Neural cell (in vitro differentiated cells): Measurements from ENCODE around the gene EHD1. TPM values are rescaled to one million over a fixed set of nuclear protein-coding genes. Genes with fewer than 3 reads are reported as not detected.

Source experiments
- H2AFZ ChIP-seq: fragments of 200-600, 300-800 bp; sonication (generic), shearing (Covaris generic); 2 replicates; pipeline ENCODE4 v1.6.0; 2014; ENCODE audit warnings: low read depth, mild to moderate bottlenecking, antibody characterized with exemption, low read length, moderate library complexity
- H3F3A ChIP-seq: fragments of 200-600 bp; shearing (Covaris generic); 2 replicates; pipeline ENCODE4 v1.6.1; 2016; ENCODE audit warnings: mild to moderate bottlenecking, moderate library complexity, mixed read lengths, antibody characterized with exemption, low read length; ENCODE audit not compliant: insufficient read depth, poor library complexity, severe bottlenecking
- H3K27ac ChIP-seq: fragments of 200-600, 300-800 bp; sonication (generic), shearing (Covaris generic); 2 replicates; pipeline ENCODE4 v1.5.1; 2014; ENCODE audit warnings: mild to moderate bottlenecking, low read length, moderate library complexity
- H3K27me3 ChIP-seq: fragments of 300-800, 200-600 bp; sonication (generic), shearing (Covaris generic); 2 replicates; pipeline ENCODE4 v1.6.0; 2014; ENCODE audit warnings: mild to moderate bottlenecking, low read depth, low read length, moderate library complexity; ENCODE audit not compliant: insufficient read depth
- H3K36me3 ChIP-seq: fragments of 300-800, 200-600 bp; sonication (generic), shearing (Covaris generic); 2 replicates; pipeline ENCODE4 v1.5.1; 2014; ENCODE audit warnings: mild to moderate bottlenecking, antibody characterized with exemption, low read length, moderate library complexity; ENCODE audit not compliant: insufficient read depth
- H3K4me2 ChIP-seq: fragments of 300-800, 200-600 bp; sonication (generic), shearing (Covaris generic); 2 replicates; pipeline ENCODE4 v1.6.0; 2014; ENCODE audit warnings: mild to moderate bottlenecking, low read length
- H3K4me3 ChIP-seq: fragments of 300-800, 200-600 bp; sonication (generic), shearing (Covaris generic); 2 replicates; pipeline ENCODE4 v1.5.1; 2014; ENCODE audit warnings: mild to moderate bottlenecking, low read length, moderate library complexity
- H3K79me2 ChIP-seq: fragments of 200-600 bp; shearing (Covaris generic); replicated peaks from 2 replicates; pipeline ENCODE4 v1.6.0; 2014; ENCODE audit warnings: mild to moderate bottlenecking, low read length, moderate library complexity; ENCODE audit not compliant: insufficient read depth
- H3K9ac ChIP-seq: fragments of 300-800, 200-600 bp; sonication (generic), shearing (Covaris generic); 2 replicates; pipeline ENCODE4 v1.6.1; 2016; ENCODE audit warnings: mild to moderate bottlenecking, low read length, mixed read lengths
- H3K9me2 ChIP-seq: fragments of 200-600 bp; shearing (Covaris generic); 2 replicates; pipeline ENCODE4 v1.6.1; 2016; ENCODE audit warnings: mild to moderate bottlenecking, low read length, mixed read lengths; ENCODE audit not compliant: insufficient read depth
- H3K9me3 ChIP-seq: fragments of 200-600, 300-800 bp; sonication (generic), shearing (Covaris generic); 2 replicates; pipeline ENCODE4 v1.6.1; 2016; ENCODE audit warnings: mild to moderate bottlenecking, mixed run types, low read length, moderate library complexity, mixed read lengths
- H4K20me1 ChIP-seq: fragments of 200-600 bp; shearing (Covaris generic); 2 replicates; pipeline ENCODE4 v1.6.1; 2016; ENCODE audit warnings: mild to moderate bottlenecking, mixed run types; ENCODE audit not compliant: insufficient read depth
- CTCF ChIP-seq: fragments of 450-650 bp; IDR thresholded peaks from 2 replicates; pipeline ENCODE4 v1.5.1; 2014; ENCODE audit warnings: antibody characterized with exemption, mild to moderate bottlenecking, moderate library complexity; ENCODE audit not compliant: poor library complexity, severe bottlenecking
- EP300 ChIP-seq: fragments of 450-650 bp; conservative IDR thresholded peaks from 2 replicates; pipeline ENCODE4 v1.6.1; 2014; ENCODE audit warnings: antibody characterized with exemption, mild to moderate bottlenecking, moderate library complexity; ENCODE audit not compliant: poor library complexity, severe bottlenecking
- EZH2 ChIP-seq: fragments of 200-600, 300-800 bp; shearing (Covaris generic), sonication (generic); IDR thresholded peaks from 2 replicates; pipeline ENCODE4 v1.6.1; 2014; ENCODE audit warnings: antibody characterized with exemption, low read length, borderline replicate concordance, mild to moderate bottlenecking; ENCODE audit not compliant: insufficient read depth, poor library complexity, severe bottlenecking
- MXI1 ChIP-seq: fragments of 450-650 bp; conservative IDR thresholded peaks from 2 replicates; pipeline ENCODE4 v1.6.1; 2014; ENCODE audit warnings: antibody characterized with exemption, mild to moderate bottlenecking; ENCODE audit not compliant: poor library complexity, severe bottlenecking
- POLR2AphosphoS5 ChIP-seq: IDR thresholded peaks from 2 replicates; pipeline ENCODE4 v1.6.1; 2012
- RAD21 ChIP-seq: fragments of 450-650 bp; conservative IDR thresholded peaks from 2 replicates; pipeline ENCODE4 v1.6.1; 2014; ENCODE audit warnings: antibody characterized with exemption, mild to moderate bottlenecking, moderate library complexity
- REST ChIP-seq: IDR thresholded peaks from 2 replicates; pipeline ENCODE4 v1.6.1; 2012; ENCODE audit warnings: borderline replicate concordance
- SMC3 ChIP-seq: fragments of 450-650 bp; conservative IDR thresholded peaks from 2 replicates; pipeline ENCODE4 v1.6.1; 2014; ENCODE audit warnings: antibody characterized with exemption, mild to moderate bottlenecking, moderate library complexity; ENCODE audit not compliant: poor library complexity
- TAF1 ChIP-seq: IDR thresholded peaks from 2 replicates; pipeline ENCODE4 v1.6.1; 2012; ENCODE audit warnings: low read depth
- polyA plus RNA-seq: library from polyadenylated mRNA; depleted of rRNA; stranded (reverse); fragments of >200 nt; gene quantifications from 2 replicates; pipeline ENCODE4 v1.2.3, GENCODE V29; 2014

The EHD1 gene
- polyA plus RNA-seq, 1 donor from 2014 or later = 26.4 TPM

- H3K27me3 ChIP-seq = no peaks in the 10 kb centered on the region
- no peak overlapping the region for H2AFZ ChIP-seq
- H3K4me2 ChIP-seq = no peak overlapping the region
- no peaks in the 10 kb centered on the region for H3K36me3 ChIP-seq
- H3K79me2 ChIP-seq = no peaks in the 10 kb centered on the region
- no peak overlapping the region for H3K4me3 ChIP-seq
- no peaks in the 10 kb centered on the region for H3F3A ChIP-seq
- TF ChIP-seq EZH2 (no peak), POLR2AphosphoS5 (no peak), EP300 (no peak), SMC3 (no peak), TAF1 (no peak), MXI1 (no peak), RAD21 (no peak), REST (no peak), CTCF (no peak)
- H3K9ac ChIP-seq = no peak overlapping the region
- H3K9me3 ChIP-seq = no peaks in the 10 kb centered on the region
- H3K9me2 ChIP-seq = no peaks in the 10 kb centered on the region
- H4K20me1 ChIP-seq = no peaks in the 10 kb centered on the region
- no peak overlapping the region for H3K27ac ChIP-seq
Measured at GRCh38 chr11:64887234-64887756, 8.9 kb upstream of the EHD1 start.

- Histone ChIP-seq H3K9me2 (no peaks in the 10 kb centered on the region), H3K27me3 (no peaks in the 10 kb centered on the region), H3K9ac (no peak overlapping the region), H3K9me3 (no peaks in the 10 kb centered on the region), H2AFZ (no peak overlapping the region), H3K79me2 (no peaks in the 10 kb centered on the region), H3K36me3 (no peaks in the 10 kb centered on the region), H3F3A (no peaks in the 10 kb centered on the region), H3K27ac (no peak overlapping the region), H3K4me3 (no peak overlapping the region), H4K20me1 (no peaks in the 10 kb centered on the region), H3K4me2 (no peak overlapping the region)
- TF ChIP-seq EZH2 (no peak), MXI1 (no peak), RAD21 (no peak), SMC3 (no peak), EP300 (no peak), POLR2AphosphoS5 (no peak), CTCF (no peak), REST (no peak), TAF1 (no peak)
Measured at GRCh38 chr11:64885367-64886286, 7.2 kb upstream of the EHD1 start.
